ENCODE measurements around the gene FPR3. TPM values are rescaled to one million over a fixed set of nuclear protein-coding genes. Genes with fewer than 3 reads are reported as not detected.

FPR3 gene
- total and polyA plus RNA-seq, 9 of the 15 experiments (the other 6 are each of a cell fraction or from before 2014, with no cell fraction given), result 0.08 to 0.51 (median 0.22) TPM; not detected in 1

DNA sequence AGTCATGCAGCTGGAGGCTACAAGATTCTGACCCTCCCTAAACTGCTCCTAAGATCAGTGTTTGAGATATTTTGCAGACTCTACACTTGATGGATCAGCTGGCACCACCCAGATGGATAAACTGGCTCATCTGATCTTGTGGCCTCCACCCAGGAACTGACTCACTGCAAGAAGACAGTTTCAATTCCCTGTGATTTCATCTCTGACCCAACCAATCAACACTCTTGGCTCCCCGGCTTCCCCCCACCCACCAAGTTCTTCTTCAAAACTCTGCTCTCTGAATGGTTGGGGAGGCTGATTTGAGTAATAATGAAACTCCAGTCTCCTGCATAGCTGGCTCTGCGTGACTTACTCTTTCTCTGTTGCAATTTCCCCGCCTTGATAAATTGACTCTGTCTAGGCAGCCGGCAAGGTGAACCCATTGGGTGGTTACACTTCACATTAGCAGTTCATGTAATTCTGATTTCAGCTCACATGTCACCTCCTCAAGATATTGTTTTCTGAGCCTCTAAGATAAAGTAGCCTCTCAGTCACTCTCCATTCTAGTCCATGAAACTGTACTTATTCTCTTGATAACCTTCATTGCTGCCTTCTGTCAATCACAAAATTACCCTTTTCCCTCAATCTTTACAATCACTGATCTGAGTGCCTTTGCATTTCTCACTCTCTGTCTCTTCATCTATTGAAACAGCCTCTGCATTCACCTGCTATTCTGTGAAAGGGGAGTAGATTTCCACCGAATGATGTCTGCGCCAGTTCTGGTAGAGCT is 9.9 kb upstream of the FPR3 start (continued):
- TF ChIP-seq, protein P1, sequence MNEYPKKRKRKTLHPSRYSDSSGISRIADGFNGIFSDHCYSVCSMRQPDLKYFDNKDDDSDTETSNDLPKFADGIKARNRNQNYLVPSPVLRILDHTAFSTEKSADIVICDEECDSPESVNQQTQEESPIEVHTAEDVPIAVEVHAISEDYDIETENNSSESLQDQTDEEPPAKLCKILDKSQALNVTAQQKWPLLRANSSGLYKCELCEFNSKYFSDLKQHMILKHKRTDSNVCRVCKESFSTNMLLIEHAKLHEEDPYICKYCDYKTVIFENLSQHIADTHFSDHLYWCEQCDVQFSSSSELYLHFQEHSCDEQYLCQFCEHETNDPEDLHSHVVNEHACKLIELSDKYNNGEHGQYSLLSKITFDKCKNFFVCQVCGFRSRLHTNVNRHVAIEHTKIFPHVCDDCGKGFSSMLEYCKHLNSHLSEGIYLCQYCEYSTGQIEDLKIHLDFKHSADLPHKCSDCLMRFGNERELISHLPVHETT (CRISPR knock-in tag; conservative IDR thresholded peaks at IDR 0.05 in 1 of 2, IDR thresholded peaks at IDR 0.05 in 1 of 2), result peak in 1 of 2 experiments; percentile 55; a peak in 1 of 4 replicates
- TF ChIP-seq PCBP1 (IDR thresholded peaks at IDR 0.05; ENCODE audit: low read depth, low read length, poor library complexity, severe bottlenecking), result no peak
- TF ChIP-seq ARID1B (IDR thresholded peaks at IDR 0.05), result peak; percentile 78
- TF ChIP-seq, protein P2, sequence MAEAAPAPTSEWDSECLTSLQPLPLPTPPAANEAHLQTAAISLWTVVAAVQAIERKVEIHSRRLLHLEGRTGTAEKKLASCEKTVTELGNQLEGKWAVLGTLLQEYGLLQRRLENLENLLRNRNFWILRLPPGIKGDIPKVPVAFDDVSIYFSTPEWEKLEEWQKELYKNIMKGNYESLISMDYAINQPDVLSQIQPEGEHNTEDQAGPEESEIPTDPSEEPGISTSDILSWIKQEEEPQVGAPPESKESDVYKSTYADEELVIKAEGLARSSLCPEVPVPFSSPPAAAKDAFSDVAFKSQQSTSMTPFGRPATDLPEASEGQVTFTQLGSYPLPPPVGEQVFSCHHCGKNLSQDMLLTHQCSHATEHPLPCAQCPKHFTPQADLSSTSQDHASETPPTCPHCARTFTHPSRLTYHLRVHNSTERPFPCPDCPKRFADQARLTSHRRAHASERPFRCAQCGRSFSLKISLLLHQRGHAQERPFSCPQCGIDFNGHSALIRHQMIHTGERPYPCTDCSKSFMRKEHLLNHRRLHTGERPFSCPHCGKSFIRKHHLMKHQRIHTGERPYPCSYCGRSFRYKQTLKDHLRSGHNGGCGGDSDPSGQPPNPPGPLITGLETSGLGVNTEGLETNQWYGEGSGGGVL (CRISPR knock-in tag; IDR thresholded peaks at IDR 0.05), result no peak
- TF ChIP-seq JUN (IDR thresholded peaks at IDR 0.05; ENCODE audit: borderline replicate concordance, low read depth, low read length), result peak; percentile 63; the same call in 1 of the 2 replicates
- TF ChIP-seq JUN (CRISPR knock-in tag; IDR thresholded peaks at IDR 0.05; ENCODE audit: borderline replicate concordance), result no peak
- TF ChIP-seq ZNF431 (CRISPR knock-in tag; IDR thresholded peaks at IDR 0.05), result no peak
- TF ChIP-seq SP2 (IDR thresholded peaks at IDR 0.05; ENCODE audit: extremely low read depth, low read depth, low read length, poor library complexity, severe bottlenecking), result no peak
- peak; percentile 83 for TF ChIP-seq CC2D1A (IDR thresholded peaks at IDR 0.05)
- TF ChIP-seq, protein P3, sequence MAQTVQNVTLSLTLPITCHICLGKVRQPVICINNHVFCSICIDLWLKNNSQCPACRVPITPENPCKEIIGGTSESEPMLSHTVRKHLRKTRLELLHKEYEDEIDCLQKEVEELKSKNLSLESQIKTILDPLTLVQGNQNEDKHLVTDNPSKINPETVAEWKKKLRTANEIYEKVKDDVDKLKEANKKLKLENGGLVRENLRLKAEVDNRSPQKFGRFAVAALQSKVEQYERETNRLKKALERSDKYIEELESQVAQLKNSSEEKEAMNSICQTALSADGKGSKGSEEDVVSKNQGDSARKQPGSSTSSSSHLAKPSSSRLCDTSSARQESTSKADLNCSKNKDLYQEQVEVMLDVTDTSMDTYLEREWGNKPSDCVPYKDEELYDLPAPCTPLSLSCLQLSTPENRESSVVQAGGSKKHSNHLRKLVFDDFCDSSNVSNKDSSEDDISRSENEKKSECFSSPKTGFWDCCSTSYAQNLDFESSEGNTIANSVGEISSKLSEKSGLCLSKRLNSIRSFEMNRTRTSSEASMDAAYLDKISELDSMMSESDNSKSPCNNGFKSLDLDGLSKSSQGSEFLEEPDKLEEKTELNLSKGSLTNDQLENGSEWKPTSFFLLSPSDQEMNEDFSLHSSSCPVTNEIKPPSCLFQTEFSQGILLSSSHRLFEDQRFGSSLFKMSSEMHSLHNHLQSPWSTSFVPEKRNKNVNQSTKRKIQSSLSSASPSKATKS (CRISPR knock-in tag; IDR thresholded peaks at IDR 0.05), result 0 out of 2 replicates have a peak, but pooled peaks have one; percentile 34
- TF ChIP-seq SIRT6 (IDR thresholded peaks at IDR 0.05; ENCODE audit: low read depth, low read length), result no peak
- TF ChIP-seq POLR2A (conservative IDR thresholded peaks at IDR 0.05), result no peak
- no peak for TF ChIP-seq XRCC3 (IDR thresholded peaks at IDR 0.05)
- peak; percentile 39; the same call in 1 of the 2 replicates for TF ChIP-seq SMAD4 (CRISPR knock-in tag; conservative IDR thresholded peaks at IDR 0.05)
- no peak for TF ChIP-seq ZBTB7A (IDR thresholded peaks at IDR 0.05; ENCODE audit: borderline replicate concordance, control insufficient read depth, low read depth, low read length)
- no peak for TF ChIP-seq POLR3A (IDR thresholded peaks at IDR 0.05; ENCODE audit: borderline replicate concordance, extremely low read depth, insufficient read depth, insufficient read length)
- no peak for TF ChIP-seq NUFIP1 (IDR thresholded peaks at IDR 0.05; ENCODE audit: partially characterized antibody)
- TF ChIP-seq, protein P4, sequence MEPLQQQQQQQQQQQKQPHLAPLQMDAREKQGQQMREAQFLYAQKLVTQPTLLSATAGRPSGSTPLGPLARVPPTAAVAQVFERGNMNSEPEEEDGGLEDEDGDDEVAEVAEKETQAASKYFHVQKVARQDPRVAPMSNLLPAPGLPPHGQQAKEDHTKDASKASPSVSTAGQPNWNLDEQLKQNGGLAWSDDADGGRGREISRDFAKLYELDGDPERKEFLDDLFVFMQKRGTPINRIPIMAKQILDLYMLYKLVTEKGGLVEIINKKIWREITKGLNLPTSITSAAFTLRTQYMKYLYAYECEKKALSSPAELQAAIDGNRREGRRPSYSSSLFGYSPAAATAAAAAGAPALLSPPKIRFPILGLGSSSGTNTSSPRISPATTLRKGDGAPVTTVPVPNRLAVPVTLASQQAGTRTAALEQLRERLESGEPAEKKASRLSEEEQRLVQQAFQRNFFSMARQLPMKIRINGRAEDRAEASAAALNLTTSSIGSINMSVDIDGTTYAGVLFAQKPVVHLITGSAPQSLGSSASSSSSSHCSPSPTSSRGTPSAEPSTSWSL (CRISPR knock-in tag; IDR thresholded peaks at IDR 0.05; ENCODE audit: borderline replicate concordance), result no peak
- TF ChIP-seq PHF8 (IDR thresholded peaks at IDR 0.05; ENCODE audit: borderline replicate concordance, low read length), result no peak
- no peak for TF ChIP-seq NR2F6 (CRISPR knock-in tag; IDR thresholded peaks at IDR 0.05)
